GM12874 (cell line): ENCODE results near the gene MNAT1.

Experiments
- TF ChIP-seq, protein P1 (sequence below): IDR thresholded peaks from 2 replicates; pipeline ENCODE4 v1.5.1; 2011; ENCODE audit warnings: low read depth, mild to moderate bottlenecking, control low read depth, low read length, moderate library complexity; ENCODE audit not compliant: insufficient read depth

MNAT1 gene

DNA sequence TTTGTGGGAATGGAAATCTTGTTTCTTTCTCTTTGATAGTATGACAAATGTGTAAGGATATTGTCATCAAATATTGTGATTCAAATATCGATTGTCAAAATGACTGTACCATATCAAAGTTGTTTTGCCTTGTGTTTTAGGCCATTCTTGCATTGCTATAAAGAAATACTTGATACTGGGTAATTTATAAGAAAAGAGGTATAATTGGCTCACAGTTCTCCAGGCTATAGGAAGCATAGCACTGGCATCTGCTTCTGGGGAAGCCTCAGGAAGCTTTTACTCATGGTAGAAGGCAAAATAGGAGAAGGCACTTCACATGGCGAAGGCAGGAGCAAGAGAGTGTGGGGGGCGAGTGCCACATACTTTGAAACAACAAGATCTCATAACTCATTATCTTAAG is 238.5 kb downstream of the MNAT1 start:
- TF ChIP-seq, protein P1, sequence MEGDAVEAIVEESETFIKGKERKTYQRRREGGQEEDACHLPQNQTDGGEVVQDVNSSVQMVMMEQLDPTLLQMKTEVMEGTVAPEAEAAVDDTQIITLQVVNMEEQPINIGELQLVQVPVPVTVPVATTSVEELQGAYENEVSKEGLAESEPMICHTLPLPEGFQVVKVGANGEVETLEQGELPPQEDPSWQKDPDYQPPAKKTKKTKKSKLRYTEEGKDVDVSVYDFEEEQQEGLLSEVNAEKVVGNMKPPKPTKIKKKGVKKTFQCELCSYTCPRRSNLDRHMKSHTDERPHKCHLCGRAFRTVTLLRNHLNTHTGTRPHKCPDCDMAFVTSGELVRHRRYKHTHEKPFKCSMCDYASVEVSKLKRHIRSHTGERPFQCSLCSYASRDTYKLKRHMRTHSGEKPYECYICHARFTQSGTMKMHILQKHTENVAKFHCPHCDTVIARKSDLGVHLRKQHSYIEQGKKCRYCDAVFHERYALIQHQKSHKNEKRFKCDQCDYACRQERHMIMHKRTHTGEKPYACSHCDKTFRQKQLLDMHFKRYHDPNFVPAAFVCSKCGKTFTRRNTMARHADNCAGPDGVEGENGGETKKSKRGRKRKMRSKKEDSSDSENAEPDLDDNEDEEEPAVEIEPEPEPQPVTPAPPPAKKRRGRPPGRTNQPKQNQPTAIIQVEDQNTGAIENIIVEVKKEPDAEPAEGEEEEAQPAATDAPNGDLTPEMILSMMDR, result no peak

DNA sequence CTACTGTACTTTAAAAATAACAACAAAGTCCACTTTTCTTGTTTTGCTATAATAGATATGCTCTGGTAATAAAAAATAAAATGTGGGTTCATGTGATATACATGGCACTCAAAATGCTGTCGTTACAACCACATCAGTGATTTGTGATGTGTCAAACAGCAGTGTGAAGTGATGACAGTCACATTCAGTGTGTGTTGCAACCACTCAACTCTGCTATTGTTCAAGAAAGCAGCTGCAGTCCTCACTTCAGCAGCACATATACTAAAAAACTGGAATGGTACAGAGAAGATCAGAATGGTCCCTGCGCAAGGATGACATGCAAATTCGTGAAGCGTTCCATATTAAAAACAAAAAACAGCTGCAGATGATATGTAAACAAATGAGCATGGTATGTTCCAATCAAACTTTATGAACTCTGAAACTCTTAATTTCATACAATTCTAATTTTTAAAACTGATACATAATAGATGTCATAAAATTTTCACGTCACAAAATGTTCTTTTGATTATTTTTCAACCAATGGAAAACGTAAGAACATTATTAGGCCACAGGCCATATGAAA is 239.6 kb downstream of the MNAT1 start:
- TF ChIP-seq, protein P1, result no peak

DNA sequence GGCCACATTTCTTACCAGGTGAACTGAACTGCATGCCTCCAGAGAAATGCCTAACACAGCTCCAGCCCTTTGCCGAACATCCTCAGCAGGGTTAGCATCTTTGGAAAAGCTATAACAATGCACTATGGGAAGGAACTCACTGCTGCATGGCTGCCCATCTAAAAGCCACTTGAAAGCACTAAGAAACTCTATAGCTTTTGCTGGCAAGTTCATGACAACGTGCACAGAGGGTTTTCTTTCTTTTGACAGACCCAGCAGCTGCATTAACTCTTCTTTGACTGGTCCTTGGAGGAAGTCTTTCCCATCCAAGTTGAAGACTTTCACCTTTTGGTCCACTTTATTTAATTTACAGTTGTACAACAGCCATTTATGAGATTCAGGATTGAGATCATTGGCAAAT is 241.0 kb downstream of the MNAT1 start:
- TF ChIP-seq, protein P1, result no peak

DNA sequence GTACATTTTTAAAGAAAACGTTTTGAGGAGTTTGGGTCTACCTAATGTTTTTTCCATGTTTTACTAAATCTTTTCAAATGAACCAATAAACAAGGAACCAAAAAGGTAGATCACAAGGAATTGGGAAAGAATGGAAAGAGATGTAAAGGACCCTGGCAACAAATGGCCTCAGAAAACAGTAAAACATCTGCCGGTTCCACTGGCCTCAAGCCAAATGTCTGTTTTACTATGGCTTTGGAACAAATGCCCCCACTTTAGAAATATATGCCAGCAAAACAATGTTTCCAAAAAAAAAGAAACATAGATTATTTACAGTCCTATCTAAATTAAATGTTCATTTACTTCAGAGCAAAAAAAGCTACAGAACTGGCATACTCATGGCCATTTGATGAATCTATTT is 243.3 kb downstream of the MNAT1 start:
- TF ChIP-seq, protein P1, result no peak

DNA sequence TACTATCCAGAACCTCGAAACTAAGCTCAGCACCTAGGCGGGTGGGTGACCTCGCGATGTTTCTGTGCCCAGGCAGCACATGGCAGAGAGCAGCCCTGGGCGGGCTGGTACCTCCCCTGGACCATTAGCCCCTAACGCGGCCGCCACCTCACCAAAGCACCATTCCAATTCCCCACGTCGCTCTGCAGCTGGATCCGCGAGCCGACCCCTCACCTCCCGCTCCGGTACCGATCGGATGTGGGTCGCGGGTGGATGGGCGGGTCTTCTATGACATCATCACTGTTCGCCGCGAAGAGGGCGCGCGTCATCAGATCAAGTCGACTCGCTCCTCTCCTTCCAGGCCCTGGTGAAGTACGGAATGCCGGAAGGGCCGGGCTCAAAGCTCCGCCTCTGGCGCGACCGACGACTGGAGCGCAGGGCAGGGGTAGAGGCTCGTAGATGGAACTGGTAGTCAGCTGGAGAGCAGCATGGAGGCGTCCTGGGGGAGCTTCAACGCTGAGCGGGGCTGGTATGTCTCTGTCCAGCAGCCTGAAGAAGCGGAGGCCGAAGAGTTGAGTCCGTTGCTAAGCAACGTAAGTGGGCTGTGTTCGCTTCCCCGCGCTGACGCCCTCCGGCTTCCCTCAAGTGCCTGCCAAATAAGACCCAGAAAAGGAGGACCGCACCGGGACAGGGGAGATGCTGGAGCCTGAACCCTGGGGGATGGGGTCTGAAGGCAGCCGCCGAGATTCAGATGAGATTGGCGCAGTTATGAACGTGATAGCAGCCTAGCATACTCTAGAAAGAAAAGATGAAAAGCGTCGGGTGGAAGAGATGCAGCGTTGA is 246.5 kb downstream of the MNAT1 start, which contains the start of the genes SLC38A6 and TRMT5:
Gene SLC38A6, plus strand, starts transcription at position 435 of the 822 bp plus-strand sequence. Its CDS starts 33 bp downstream, at position 468.
Gene TRMT5, minus strand, starts transcription at position 269 of the 822 bp plus-strand sequence. Its CDS starts 106 bp downstream, at position 163.
- TF ChIP-seq, protein P1, result no peak

DNA sequence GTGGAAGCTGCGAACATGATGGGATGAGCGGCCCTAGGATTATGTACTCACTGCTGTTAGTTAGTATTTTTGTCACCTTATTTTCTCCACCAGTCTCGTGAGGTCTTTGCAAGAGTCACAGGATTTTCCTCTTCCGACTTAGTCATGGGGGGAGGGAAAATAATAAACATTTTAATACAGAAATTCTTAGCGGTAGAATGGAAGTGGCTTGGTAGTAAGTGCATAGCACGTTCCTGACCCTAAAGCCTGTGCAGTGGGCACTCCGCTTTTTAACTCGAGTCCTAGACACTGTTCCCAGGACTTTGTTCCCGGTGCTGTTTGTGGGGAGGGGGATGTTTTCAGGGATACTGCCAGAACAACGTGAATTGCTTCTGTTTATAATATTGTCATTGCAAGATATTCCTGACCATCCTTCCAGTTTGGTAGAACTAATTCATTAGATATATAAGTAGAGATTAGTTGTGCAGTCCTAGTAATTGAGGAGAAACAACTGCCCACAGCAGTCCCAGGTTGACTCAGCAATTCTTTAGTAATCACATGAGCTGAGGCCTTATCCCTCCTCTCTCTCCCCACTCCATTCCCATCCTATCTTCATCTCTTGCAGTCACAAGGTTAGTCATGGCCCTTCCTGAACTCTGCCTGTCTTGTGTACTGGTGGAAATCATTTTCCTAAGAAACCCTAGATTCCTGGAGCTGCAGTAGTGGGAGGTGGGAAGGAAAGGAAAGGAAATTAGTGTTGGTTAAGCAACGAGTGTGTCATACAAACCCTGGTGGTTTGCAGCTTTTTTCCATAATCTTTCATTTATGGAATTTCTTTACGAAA is 247.3 kb downstream of the MNAT1 start:
- TF ChIP-seq, protein P1, result no peak

DNA sequence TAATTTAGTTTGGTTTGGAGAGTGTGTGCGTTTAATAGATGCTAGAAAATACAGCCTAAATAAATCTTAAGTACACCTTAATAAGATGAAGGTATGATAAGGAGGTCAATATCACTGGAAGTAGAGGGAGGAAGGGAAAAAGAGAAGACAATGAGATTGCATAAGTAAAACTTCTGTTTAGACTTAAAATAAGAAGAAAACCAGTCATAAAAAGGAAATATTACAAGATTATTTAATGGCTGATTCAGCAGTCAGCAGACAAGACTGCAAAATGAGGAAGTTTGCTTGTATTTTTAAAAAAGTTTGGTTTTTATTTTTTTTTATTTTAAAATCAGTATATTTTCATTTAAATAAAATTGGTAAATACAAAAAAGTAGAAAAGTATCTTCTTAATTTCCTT is 249.6 kb downstream of the MNAT1 start:
- TF ChIP-seq, protein P1, result no peak
